CD4-positive, alpha-beta T cell (primary cell): ENCODE data around the gene ERC2. TPM values are rescaled to one million over a fixed set of nuclear protein-coding genes. Genes with fewer than 3 reads are reported as not detected.
A peak's percentile ranks its signal among the peaks of the same experiment; 100 is the strongest.
"Not testable (repeated sequence)": the region's sequence is repeated elsewhere in the genome, so short reads cannot be mapped to it uniquely, and the experiment has no call there.

Source experiments
- ATAC-seq: fragments of 200-7000 bp; cut with Tn5 transposase; one replicate; pipeline ENCODE4 v1.10.0; 2022; ENCODE audit warnings: mild to moderate bottlenecking; ENCODE audit not compliant: poor library complexity
- CTCF ChIA-PET: fragments of 350-600 bp; sonication (Branson Sonifier 250); formaldehyde crosslinking; loops from one replicate; lab custom pipeline; 2021; ENCODE audit warnings: antibody characterized with exemption, inconsistent platforms; lab: Charles Lee
- POLR2A ChIA-PET: fragments of 350-600 bp; sonication (Branson Sonifier 250); formaldehyde crosslinking; loops from one replicate; lab custom pipeline; 2021; ENCODE audit warnings: antibody characterized with exemption, inconsistent platforms; lab: Charles Lee
- DNase-seq, 14 experiments: peaks; one replicate each; pipeline ENCODE4 v3.0.0-alpha.2; 2013 to 2020; ENCODE audit warnings: mixed read lengths in 2 of 14
- H3K27ac ChIP-seq, 2 donors: one replicate each; pipeline versions ENCODE4 v1.5.1 to v1.7.0; 2013; ENCODE audit warnings: low read length in 2 of 2, low read depth in 1 of 2, mild to moderate bottlenecking in 1 of 2
- H3K27me3 ChIP-seq, 2 experiments: 1 replicate in 1 of 2; 2 replicates in 1 of 2; pipeline versions ENCODE4 v1.6.1 to v1.7.0; 2013; ENCODE audit warnings: low read length in 2 of 2, control low read depth in 1 of 2, mild to moderate bottlenecking in 1 of 2, moderate library complexity in 1 of 2; ENCODE audit not compliant: insufficient read depth in 2 of 2, control insufficient read depth in 1 of 2
- H3K36me3 ChIP-seq: one replicate; pipeline ENCODE4 v1.6.1; 2013; ENCODE audit warnings: low read length, control low read depth; ENCODE audit not compliant: insufficient read depth
- H3K4me1 ChIP-seq: one replicate; pipeline ENCODE4 v1.6.1; 2013; ENCODE audit warnings: low read length, control low read depth; ENCODE audit not compliant: insufficient read depth
- H3K4me3 ChIP-seq: one replicate; pipeline ENCODE4 v1.5.1; 2013; ENCODE audit warnings: mild to moderate bottlenecking, low read length, moderate library complexity
- H3K9me3 ChIP-seq, 2 experiments: 1 replicate in 1 of 2; 2 replicates in 1 of 2; pipeline versions ENCODE4 v1.6.1 to v1.7.0; 2013; ENCODE audit warnings: low read length in 2 of 2, mild to moderate bottlenecking in 2 of 2, control low read depth in 1 of 2, moderate library complexity in 1 of 2; ENCODE audit not compliant: control insufficient read depth in 1 of 2, insufficient read depth in 1 of 2
- H3K27ac Mint-ChIP-seq: one replicate; pipeline ENCODE4 v1.8.0; 2020; ENCODE audit warnings: mixed read lengths
- H3K27me3 Mint-ChIP-seq: one replicate; pipeline ENCODE4 v1.8.0; 2021; ENCODE audit warnings: mixed read lengths
- H3K36me3 Mint-ChIP-seq: one replicate; pipeline ENCODE4 v1.8.0; 2021; ENCODE audit warnings: low read depth, mixed read lengths
- H3K4me1 Mint-ChIP-seq: one replicate; pipeline ENCODE4 v1.8.0; 2021; ENCODE audit warnings: low read depth, mixed read lengths
- H3K4me3 Mint-ChIP-seq: one replicate; pipeline ENCODE4 v1.8.0; 2020; ENCODE audit warnings: mild to moderate bottlenecking, mixed read lengths
- H3K9me3 Mint-ChIP-seq: one replicate; pipeline ENCODE4 v1.8.0; 2020; ENCODE audit warnings: mixed read lengths
- CTCF ChIP-seq: fragments of 200-600 bp; IDR thresholded peaks from one replicate; pipeline ENCODE4 v1.8.0; 2022; ENCODE audit warnings: antibody characterized with exemption, mild to moderate bottlenecking
- intact Hi-C, 2 experiments: fragments of 100-400 bp; cut with DNase I in 1 of 2; cut with micrococcal nuclease in 1 of 2; formaldehyde crosslinking; loops; one replicate each; pipeline versions ENCODE4 v1.15.1 to v1.9.0; 2023 to 2025; cut with DNase I, micrococcal nuclease
- total RNA-seq, 174 experiments: library from RNA in 2 of 174; stranded (reverse) in 2 of 174; gene quantifications; one replicate each; pipeline ENCODE4 v1.2.3 and lab custom pipeline; 2021 to 2026

Gene ERC2
- total RNA-seq, 2 experiments from 2014 or later: not detected

GRCh38 chr3:55508335-55508734 is 959.9 kb downstream of the ERC2 start:
- no peaks in the 10 kb centered on the region for H3K27me3 ChIP-seq
- Mint-ChIP-seq H3K9me3 (no peaks in the 10 kb centered on the region), H3K36me3 (no peaks in the 10 kb centered on the region), H3K4me3 (no peak overlapping the region), H3K27ac (no peak overlapping the region), H3K4me1 (no peaks in the 10 kb centered on the region), H3K27me3 (no peaks in the 10 kb centered on the region)
- no peak overlapping the region for H3K4me3 ChIP-seq
- no peak overlapping the region for H3K27ac ChIP-seq
- ATAC-seq (no peak), DNase-seq (no peak)
- CTCF ChIA-PET: no interaction called here
- POLR2A ChIA-PET: no interaction called here
- no peaks in the 10 kb centered on the region for H3K4me1 ChIP-seq
- no peaks in the 10 kb centered on the region for H3K36me3 ChIP-seq
- intact Hi-C loops: no loop called here
- H3K9me3 ChIP-seq: no peaks in the 10 kb centered on the region
- no peak for TF ChIP-seq CTCF

- Histone ChIP-seq H3K36me3 (no peaks in the 10 kb centered on the region), H3K9me3 (no peaks in the 10 kb centered on the region), H3K27me3 (no peaks in the 10 kb centered on the region), H3K4me3 (no peak overlapping the region), H3K4me1 (no peaks in the 10 kb centered on the region), H3K27ac (no peak overlapping the region)
- ChIA-PET POLR2A (no interaction called here), CTCF (no interaction called here)
- TF ChIP-seq CTCF: no peak
- intact Hi-C loops: no loop called here
- Mint-ChIP-seq H3K4me1 (no peaks in the 10 kb centered on the region), H3K4me3 (no peak overlapping the region), H3K9me3 (no peaks in the 10 kb centered on the region), H3K27me3 (no peaks in the 10 kb centered on the region), H3K36me3 (no peaks in the 10 kb centered on the region), H3K27ac (no peak overlapping the region)
- DNase-seq (no peak), ATAC-seq (no peak)
Observed at GRCh38 chr3:55507808-55508207, 960.5 kb downstream of the ERC2 start.

GRCh38 chr3:55505776-55506175 is 962.5 kb downstream of the ERC2 start:
- Histone ChIP-seq H3K4me3 (no peak overlapping the region), H3K27me3 (no peaks in the 10 kb centered on the region), H3K27ac (no peak overlapping the region), H3K9me3 (no peaks in the 10 kb centered on the region), H3K4me1 (no peaks in the 10 kb centered on the region), H3K36me3 (no peaks in the 10 kb centered on the region)
- H3K36me3 Mint-ChIP-seq: no peaks in the 10 kb centered on the region
- H3K4me3 Mint-ChIP-seq: no peak overlapping the region
- no peaks in the 10 kb centered on the region for H3K4me1 Mint-ChIP-seq
- ATAC-seq (no peak), DNase-seq (no peak)
- H3K9me3 Mint-ChIP-seq: no peaks in the 10 kb centered on the region
- H3K27me3 Mint-ChIP-seq: no peaks in the 10 kb centered on the region
- ChIA-PET CTCF (no interaction called here), POLR2A (no interaction called here)
- intact Hi-C loops: no loop called here
- TF ChIP-seq CTCF: no peak
- H3K27ac Mint-ChIP-seq: no peak overlapping the region

GRCh38 chr3:55505102-55505501 is 963.2 kb downstream of the ERC2 start:
- H3K4me3 ChIP-seq, H3K27me3 ChIP-seq, intact Hi-C loops, H3K27ac ChIP-seq, H3K4me3 Mint-ChIP-seq, H3K4me1 ChIP-seq, ATAC-seq, POLR2A ChIA-PET, CTCF ChIA-PET, H3K27me3 Mint-ChIP-seq, H3K9me3 Mint-ChIP-seq, H3K27ac Mint-ChIP-seq, H3K36me3 Mint-ChIP-seq, H3K9me3 ChIP-seq, H3K36me3 ChIP-seq, H3K4me1 Mint-ChIP-seq: not testable (repeated sequence)
- peak in 2 of 14 experiments; percentile 14 to 15 for DNase-seq
